ENCODE results near the gene NFATC3.

NFATC3 gene

GRCh38 chr16:68085259-68086071 is at the start of gene NFATC3:
Gene NFATC3 (plus strand): TSS chr16:68085370. CDS start chr16:68085682, 312 bp downstream.
- peak; percentile 99 for DNase-seq

- no peak for DNase-seq
These were observed 47.2 kb upstream of the NFATC3 start for GRCh38 chr16:68037841-68038597.

- DNase-seq: peak; percentile 92
These were observed 44.5 kb upstream of the NFATC3 start for GRCh38 chr16:68040506-68041288.

GRCh38 chr16:68041783-68042182 is 43.4 kb upstream of the NFATC3 start:
- DNase-seq: no peak

- no peak for DNase-seq
These were observed 39.1 kb upstream of the NFATC3 start for GRCh38 chr16:68046106-68046505.

- DNase-seq: no peak
These were observed 37.2 kb upstream of the NFATC3 start for GRCh38 chr16:68047987-68048386.

GRCh38 chr16:68049449-68049848 is 35.7 kb upstream of the NFATC3 start:
- no peak for DNase-seq

GRCh38 chr16:68055395-68055794 is 29.8 kb upstream of the NFATC3 start:
- no peak for DNase-seq

GRCh38 chr16:68059804-68060203 is 25.4 kb upstream of the NFATC3 start:
- no peak for DNase-seq

GRCh38 chr16:68061396-68061795 is 23.8 kb upstream of the NFATC3 start:
- DNase-seq: no peak

- peak; percentile 60 for DNase-seq
These were observed 22.2 kb upstream of the NFATC3 start for GRCh38 chr16:68062910-68063393.

GRCh38 chr16:68064791-68065365 is 20.3 kb upstream of the NFATC3 start:
- peak; percentile 82 for DNase-seq

GRCh38 chr16:68065716-68066305 is 19.4 kb upstream of the NFATC3 start:
- DNase-seq: no peak

- DNase-seq: no peak
These were observed 18.4 kb upstream of the NFATC3 start for GRCh38 chr16:68066763-68067162.

GRCh38 chr16:68068926-68069325 is 16.2 kb upstream of the NFATC3 start:
- DNase-seq: no peak

- peak; percentile 62 for DNase-seq
These were observed 15.5 kb upstream of the NFATC3 start for GRCh38 chr16:68069511-68070248.

GRCh38 chr16:68070249-68070730 is 14.9 kb upstream of the NFATC3 start:
- peak; percentile 34 for DNase-seq

- no peak for DNase-seq
These were observed 14.2 kb upstream of the NFATC3 start for GRCh38 chr16:68070806-68071517.

- no peak for DNase-seq
These were observed 13.7 kb upstream of the NFATC3 start for GRCh38 chr16:68071518-68071901.

- DNase-seq: no peak
These were observed 13.0 kb upstream of the NFATC3 start for GRCh38 chr16:68072038-68072695.

Measured in CD4-positive, alpha-beta T cell treated with Interleukin-10 for 1 hour (primary cell).